Gastroesophageal sphincter (tissue), 4 donors: Measurements from ENCODE around the gene PSMC2. TPM values are rescaled to one million over a fixed set of nuclear protein-coding genes. Genes with fewer than 3 reads are reported as not detected.

ENCODE experiments used
- ATAC-seq: fragments of 150-250 bp; one replicate; pipeline ENCODE4 v1.9.1; 2016; ENCODE audit warnings: mild to moderate bottlenecking, moderate library complexity
- H3K27ac ChIP-seq, 4 donors: fragments of 200-600 bp; sonication (generic) in 3 of 4; 1 replicate in 3 of 4; 2 replicates in 1 of 4; pipeline ENCODE4 v1.5.1; 2016 to 2019
- H3K27me3 ChIP-seq: fragments of 200-600 bp; sonication (generic); one replicate; pipeline ENCODE4 v1.5.1; 2019
- H3K36me3 ChIP-seq, 2 donors: fragments of 200-600 bp; sonication (generic); one replicate each; pipeline ENCODE4 v1.5.1; 2019; ENCODE audit warnings: control low read depth in 1 of 2
- H3K4me1 ChIP-seq, 3 donors: fragments of 200-600 bp; sonication (generic); 1 replicate in 2 of 3; 2 replicates in 1 of 3; pipeline ENCODE4 v1.5.1; 2016 to 2019; ENCODE audit warnings: control low read depth in 2 of 3
- H3K4me3 ChIP-seq, 2 donors: fragments of 200-600 bp; sonication (generic); one replicate each; pipeline ENCODE4 v1.5.1; 2019; ENCODE audit warnings: mild to moderate bottlenecking in 1 of 2, moderate library complexity in 1 of 2
- H3K9me3 ChIP-seq, 3 donors: fragments of 200-600 bp; sonication (generic); one replicate each; pipeline ENCODE4 v1.5.1; 2017 to 2019; ENCODE audit warnings: control low read depth in 2 of 3
- CTCF ChIP-seq, 4 experiments: fragments of 200-600 bp in 2 of 4; fragments of 450-650 bp in 2 of 4; sonication (generic) in 1 of 4; IDR thresholded peaks; one replicate each; pipeline ENCODE4 v1.5.1; 2017 to 2019; ENCODE audit warnings: antibody characterized with exemption in 4 of 4, mild to moderate bottlenecking in 2 of 4, moderate library complexity in 2 of 4
- EP300 ChIP-seq: sonication (generic); formaldehyde crosslinking; IDR thresholded peaks from one replicate; pipeline ENCODE4 v1.6.1; 2017; ENCODE audit warnings: antibody characterized with exemption, mild to moderate bottlenecking
- POLR2A ChIP-seq, 2 donors: fragments of 450-650 bp; IDR thresholded peaks; one replicate each; pipeline ENCODE4 v1.6.1; 2017; ENCODE audit warnings: antibody characterized with exemption in 2 of 2, mild to moderate bottlenecking in 2 of 2, moderate library complexity in 1 of 2
- POLR2AphosphoS5 ChIP-seq: sonication (generic); formaldehyde crosslinking; IDR thresholded peaks from one replicate; pipeline ENCODE4 v1.6.1; 2017; ENCODE audit warnings: antibody characterized with exemption
- WGBS, 2 donors: methylation state at CpG; one replicate each; pipeline ENCODE4 v1.1.5; 2018; ENCODE audit warnings: low coverage in 1 of 2; 5-methylcytosine and 5-hydroxymethylcytosine counted together
- total RNA-seq, 4 donors: library from RNA; depleted of rRNA; stranded (reverse); fragments of >200 nt; gene quantifications; one replicate each; pipeline ENCODE4 v1.1.0, GENCODE V29; 2016

PSMC2 gene
- total RNA-seq, 4 donors from 2014 or later = 119 to 137 (median 128) TPM

- peak; percentile 91 for ATAC-seq
- peaks cover 6 to 51% (median 23%) of the 10 kb centered on the region in 3 donors for H3K4me1 ChIP-seq
- H3K9me3 ChIP-seq = no peaks in the 10 kb centered on the region
- H3K4me3 ChIP-seq = peak within 1 kb of the TSS; percentile 70 to 80
- peak within 1 kb of the TSS; percentile 65 to 90 (median 86) for H3K27ac ChIP-seq
- 24 to 27% methylated on average over 10 to 12 of the region's 43 CpGs for WGBS, 2 donors
- TF ChIP-seq POLR2A (IDR thresholded peaks at IDR 0.05) (peak; percentile 25 to 41), CTCF (IDR thresholded peaks at IDR 0.05) (no peak), POLR2AphosphoS5 (peak; percentile 86), EP300 (no peak)
- no peaks in the 10 kb centered on the region for H3K27me3 ChIP-seq
- peaks cover 0 to 25% of the 10 kb centered on the region in 2 donors for H3K36me3 ChIP-seq
Observed at GRCh38 chr7:103344453-103345149, 2.8 kb upstream of the PSMC2 start, which contains the start of gene DNAJC2. DNAJC2 (minus strand) TSS chr7:103344767; CDS start chr7:103344622, 145 bp downstream.

- no peaks in the 10 kb centered on the region for H3K9me3 ChIP-seq
- peaks cover 8 to 69% (median 23%) of the 10 kb centered on the region in 3 donors for H3K4me1 ChIP-seq
- 79 to 89% methylated on average over 5 of the region's 5 CpGs for WGBS, 2 donors
- H3K27me3 ChIP-seq = no peaks in the 10 kb centered on the region
- peaks cover 0 to 7% of the 10 kb centered on the region in 2 donors for H3K36me3 ChIP-seq
- TF ChIP-seq POLR2AphosphoS5 (no peak), CTCF (IDR thresholded peaks at IDR 0.05) (no peak), POLR2A (IDR thresholded peaks at IDR 0.05) (no peak), EP300 (no peak)
- H3K27ac ChIP-seq = no peak overlapping the region
- no peak for ATAC-seq
- no peak overlapping the region for H3K4me3 ChIP-seq
Observed at GRCh38 chr7:103346396-103346795, 1.0 kb upstream of the PSMC2 start.

- H3K36me3 ChIP-seq = peaks cover 0 to 12% of the 10 kb centered on the region in 2 donors
Observed at GRCh38 chr7:103348452-103348851, 1.0 kb downstream of the PSMC2 start.

GRCh38 chr7:103348959-103349358 is 1.5 kb downstream of the PSMC2 start:
- Histone ChIP-seq H3K27me3 (no peaks in the 10 kb centered on the region), H3K4me3 (peak overlapping the region in 1 of 2 donors; percentile 77), H3K27ac (no peak overlapping the region), H3K36me3 (peaks cover 0 to 14% of the 10 kb centered on the region in 2 donors), H3K9me3 (no peaks in the 10 kb centered on the region), H3K4me1 (peaks cover 5 to 65% (median 16%) of the 10 kb centered on the region in 3 donors)
- TF ChIP-seq CTCF (IDR thresholded peaks at IDR 0.05) (no peak), POLR2A (IDR thresholded peaks at IDR 0.05) (no peak), EP300 (no peak), POLR2AphosphoS5 (no peak)
- ATAC-seq = no peak
- 52 to 56% methylated on average over 2 of the region's 2 CpGs for WGBS, 2 donors

More at GRCh38 chr7:103348452-103348851, 1.0 kb downstream of the PSMC2 start:
- no peaks in the 10 kb centered on the region for H3K9me3 ChIP-seq
- no peak for ATAC-seq
- H3K27ac ChIP-seq = peak overlapping the region in 2 of 4 donors; percentile 90 to 92
- H3K4me1 ChIP-seq = peaks cover 7 to 69% (median 18%) of the 10 kb centered on the region in 3 donors
- peak overlapping the region; percentile 77 to 100 for H3K4me3 ChIP-seq
- 13 to 28% methylated on average over 12 to 13 of the region's 13 CpGs for WGBS, 2 donors
- TF ChIP-seq EP300 (no peak), POLR2AphosphoS5 (no peak), POLR2A (IDR thresholded peaks at IDR 0.05) (no peak), CTCF (IDR thresholded peaks at IDR 0.05) (no peak)
- H3K27me3 ChIP-seq = no peaks in the 10 kb centered on the region

- no peak for ATAC-seq
- Histone ChIP-seq H3K4me1 (peaks cover 5 to 64% (median 16%) of the 10 kb centered on the region in 3 donors), H3K4me3 (no peak overlapping the region), H3K9me3 (no peaks in the 10 kb centered on the region), H3K27ac (no peak overlapping the region), H3K36me3 (peaks cover 4 to 21% of the 10 kb centered on the region in 2 donors), H3K27me3 (no peaks in the 10 kb centered on the region)
- 56 to 67% methylated on average over 1 of the region's 1 CpG for WGBS, 2 donors
- TF ChIP-seq POLR2AphosphoS5 (no peak), POLR2A (IDR thresholded peaks at IDR 0.05) (no peak), CTCF (IDR thresholded peaks at IDR 0.05) (no peak), EP300 (no peak)
Observed at GRCh38 chr7:103349805-103350204, 2.4 kb downstream of the PSMC2 start.
